Measurements from ENCODE around the gene LRMDA.

Gene LRMDA

DNA sequence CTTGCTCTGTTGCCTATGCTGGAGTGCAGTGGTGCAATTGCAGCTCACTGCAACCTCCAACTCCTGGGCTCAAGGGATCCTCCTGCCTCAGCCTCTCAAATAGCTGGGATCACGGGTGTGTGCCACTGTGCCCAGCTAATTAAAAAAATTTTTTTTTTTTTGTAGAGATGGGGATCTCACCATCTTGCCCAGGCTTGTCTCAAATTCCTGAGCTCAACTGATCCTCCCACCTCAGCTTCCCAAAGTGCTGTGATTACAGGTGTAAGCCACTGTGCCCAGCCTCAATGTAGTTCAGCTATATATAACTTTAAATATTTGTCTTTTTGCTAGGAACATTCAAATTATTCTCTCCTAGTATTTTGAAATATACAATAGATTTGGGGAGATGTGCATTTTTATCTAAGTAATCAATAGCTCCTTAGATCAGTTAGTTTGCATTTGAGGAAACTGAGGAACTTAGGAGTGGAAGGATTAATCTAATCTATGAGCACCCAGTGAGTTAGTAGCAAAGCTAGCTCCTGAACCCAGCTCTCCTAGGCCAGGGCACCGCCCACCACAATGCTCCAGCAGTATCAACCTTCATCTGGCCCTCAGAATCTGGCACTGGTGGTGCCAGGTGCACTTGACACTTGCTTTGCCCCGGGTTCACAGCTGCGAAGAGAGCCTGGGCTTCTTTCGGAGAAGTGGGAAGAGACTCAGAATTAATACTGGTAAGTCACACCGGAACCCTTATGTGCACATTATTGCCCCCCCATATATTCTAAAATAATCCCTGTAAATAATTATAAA lies 5.9 kb upstream of the LRMDA start:
- DNase-seq: no peak

DNA sequence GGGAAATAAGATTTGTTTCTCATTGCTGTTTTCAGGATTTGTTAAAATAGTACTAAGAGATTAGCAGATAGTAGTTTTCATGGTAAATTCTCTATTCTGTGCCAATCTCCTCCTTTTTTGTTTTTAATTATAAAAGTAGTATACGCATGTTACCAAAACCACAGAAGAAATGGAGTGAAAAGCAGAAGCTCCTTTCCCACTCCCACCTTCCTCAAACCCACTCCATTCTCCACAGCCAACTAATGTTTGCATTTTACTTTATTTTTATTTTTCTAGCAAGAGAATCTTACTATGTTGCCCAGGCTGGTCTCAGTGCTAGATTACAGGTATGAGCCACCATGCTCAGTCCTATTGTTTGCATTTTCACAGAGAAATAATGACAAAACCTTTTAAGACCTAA lies 4.5 kb upstream of the LRMDA start:
- DNase-seq: no peak

DNA sequence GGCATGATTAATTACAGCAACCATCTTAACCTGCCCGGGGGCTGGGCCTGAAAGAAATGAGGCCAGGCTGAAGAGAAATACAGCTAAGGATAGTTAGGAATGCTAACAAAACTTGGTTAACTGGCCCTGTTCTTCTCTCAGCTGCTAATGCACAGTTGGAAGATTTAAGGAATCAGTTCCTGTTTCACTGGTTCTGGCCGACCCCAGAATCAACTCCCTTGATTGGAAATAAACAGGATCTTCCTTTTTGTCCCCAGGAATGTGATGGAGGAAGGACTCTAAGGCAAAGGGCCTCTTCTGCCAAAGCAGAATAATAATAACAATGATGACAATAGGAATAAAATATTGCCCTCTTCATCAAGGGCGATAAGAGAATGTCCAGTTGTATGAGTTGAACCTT lies 3.5 kb upstream of the LRMDA start:
- DNase-seq: no peak

DNA sequence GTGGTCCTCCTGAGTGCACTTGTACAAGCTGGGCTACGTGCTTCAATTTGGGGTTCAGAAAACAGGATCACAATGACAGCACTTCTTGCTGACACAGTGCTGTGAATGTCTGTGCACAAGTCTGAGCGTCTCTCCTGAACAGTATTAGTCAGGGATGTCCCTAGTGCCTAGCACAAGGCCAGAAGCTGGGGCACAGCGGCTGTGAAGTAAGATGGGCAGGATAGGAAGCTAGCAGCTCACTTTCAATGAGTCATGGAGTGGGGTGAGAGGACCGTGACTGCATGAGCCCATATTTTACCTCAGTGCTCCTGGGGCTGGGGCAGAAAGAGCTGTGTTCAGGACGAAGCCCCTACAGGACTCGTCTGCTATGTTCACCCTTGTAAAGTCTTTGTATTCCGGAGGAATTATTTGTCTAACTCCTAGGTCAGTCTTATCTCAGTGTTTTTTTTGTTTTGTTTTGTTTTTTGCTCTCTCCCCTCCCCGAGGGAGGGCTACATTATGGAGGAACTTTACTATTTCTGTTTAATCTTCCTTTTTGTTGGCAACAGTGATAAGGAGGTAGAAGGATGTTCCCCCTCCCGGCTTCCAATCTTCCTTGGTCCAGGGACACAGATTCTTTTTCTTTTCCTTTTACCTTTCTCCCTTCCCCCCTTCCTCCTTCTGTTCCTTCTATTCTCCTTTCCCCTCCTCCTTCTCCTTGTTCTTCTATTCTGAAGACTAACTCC lies 2.8 kb upstream of the LRMDA start:
- DNase-seq: no peak

DNA sequence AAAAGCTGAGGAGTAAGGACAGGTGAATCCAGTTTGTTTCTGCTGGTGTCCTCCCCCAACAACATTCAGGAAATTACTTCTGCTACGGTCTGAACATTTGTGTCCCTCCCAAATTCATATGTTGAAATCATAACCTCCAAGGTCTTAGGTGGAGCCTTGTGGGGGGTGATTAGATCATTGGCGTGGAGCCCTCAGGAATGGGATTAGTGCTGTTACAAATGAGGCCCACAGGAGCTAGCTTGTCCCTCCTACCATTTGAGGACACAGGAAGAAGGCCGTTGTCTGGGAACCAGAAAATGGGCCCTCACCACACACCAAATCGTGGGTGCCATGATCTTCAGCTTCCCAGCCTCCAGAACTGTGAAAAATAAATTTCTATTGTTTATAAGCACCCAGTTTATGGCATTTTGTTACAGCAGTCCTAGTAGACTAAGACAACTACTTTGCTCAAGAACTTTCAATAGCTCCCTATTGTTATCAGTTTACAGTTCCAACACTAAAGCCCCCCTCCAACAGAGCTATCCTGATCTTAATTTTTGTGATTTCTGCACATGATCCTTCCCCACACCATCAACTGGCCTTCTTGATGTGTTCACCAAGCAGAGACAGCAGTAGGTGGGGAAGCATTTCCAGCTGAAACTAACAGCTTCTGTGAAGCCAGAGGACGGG lies 2.1 kb upstream of the LRMDA start:
- DNase-seq: no peak

DNA sequence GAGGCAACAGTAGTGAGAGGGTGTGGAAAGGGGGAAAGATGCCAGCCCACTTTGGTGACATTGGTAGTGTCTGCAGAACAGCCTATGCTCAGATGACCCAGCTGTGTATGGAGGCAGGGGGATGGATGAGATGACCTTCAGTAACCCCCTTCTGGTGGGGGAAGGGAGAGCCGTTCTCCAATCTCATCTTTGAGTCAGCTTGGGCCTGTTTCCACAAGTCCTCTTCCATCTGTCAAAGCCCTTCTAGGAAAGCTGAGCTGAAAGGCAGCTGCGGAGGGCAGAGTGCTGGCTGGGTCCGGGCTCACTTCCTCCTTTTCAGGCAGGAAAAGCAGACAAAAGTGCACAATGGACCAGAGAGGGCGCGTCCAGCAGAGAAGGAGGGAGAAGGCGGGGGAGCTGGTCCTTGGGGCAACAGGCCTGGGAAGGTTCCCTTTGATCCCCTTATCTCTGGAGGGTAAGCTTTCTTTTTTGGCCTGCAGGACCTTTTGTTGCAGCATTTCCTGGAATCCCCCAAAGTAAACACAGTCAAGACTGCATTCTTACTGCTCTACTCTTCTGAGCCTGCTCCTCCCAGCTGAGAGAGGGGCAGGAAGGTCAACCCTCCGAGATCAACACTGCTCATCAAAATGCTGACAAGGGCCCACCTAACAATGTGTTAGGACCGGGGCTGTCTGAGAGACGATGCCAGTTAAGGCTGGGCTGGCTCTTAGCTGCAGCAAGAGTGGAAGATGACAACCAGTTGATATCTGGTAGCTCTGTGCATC lies 1.2 kb upstream of the LRMDA start:
- DNase-seq: peak; percentile 5

DNA sequence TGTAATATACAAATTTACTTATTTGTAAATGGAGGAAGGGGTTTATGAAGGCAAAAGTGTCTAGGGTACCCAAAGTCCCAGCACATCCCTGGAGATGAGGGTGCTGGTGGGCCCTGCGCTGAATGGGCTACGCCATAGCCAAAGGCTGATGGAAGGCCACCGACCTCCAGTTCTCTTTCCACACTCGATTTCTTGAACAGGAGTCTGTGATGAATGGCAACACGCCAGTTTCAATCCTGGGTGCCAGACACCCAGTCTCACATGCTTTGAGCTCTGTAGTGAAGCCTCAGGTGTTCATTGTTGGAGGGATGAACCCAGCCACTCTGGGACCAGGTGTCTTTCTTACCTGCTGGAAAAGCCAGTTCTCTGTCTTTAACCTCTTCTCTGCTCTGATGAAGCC lies 752 bp downstream of the LRMDA start:
- DNase-seq: peak; percentile 19

DNA sequence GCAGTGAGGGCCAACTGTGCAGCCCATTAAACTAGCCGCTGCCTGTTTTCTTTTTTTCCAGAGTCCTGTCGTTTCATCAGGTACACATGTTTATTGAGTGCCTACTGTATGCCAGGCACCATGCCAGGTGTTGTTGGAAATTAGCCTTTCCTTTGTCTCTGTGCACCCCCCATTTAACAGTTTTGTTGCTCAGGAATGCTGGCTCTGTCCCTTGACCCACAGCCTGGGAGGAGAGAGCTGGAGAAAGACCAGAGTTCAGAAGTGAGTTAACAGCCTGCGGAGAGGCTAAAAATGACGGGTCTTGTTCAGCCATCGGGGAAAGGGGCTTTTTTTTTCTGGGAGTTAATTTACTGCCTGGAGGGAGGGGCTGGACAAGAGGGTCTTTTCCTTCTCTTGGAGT lies 1.3 kb downstream of the LRMDA start:
- DNase-seq: no peak

DNA sequence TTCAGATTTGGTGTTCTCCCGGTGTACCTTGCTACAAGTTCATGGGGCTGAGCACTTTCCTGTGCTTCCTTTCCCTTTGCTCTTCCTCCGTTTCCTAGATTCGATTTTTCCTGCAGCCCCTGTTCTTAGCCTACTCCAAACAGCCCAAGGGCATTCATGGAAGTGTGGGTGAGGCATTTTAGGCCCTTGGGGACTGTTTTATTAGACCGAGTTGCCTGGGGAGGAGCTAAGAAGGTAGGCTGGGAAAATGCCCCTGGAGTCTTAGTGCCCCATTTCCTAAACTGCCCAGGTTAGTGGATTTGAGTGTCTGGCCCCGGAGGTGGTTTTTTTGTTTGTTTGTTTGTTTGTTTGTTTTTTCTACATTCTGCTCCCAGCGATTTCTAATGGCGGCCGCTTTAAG lies 1.8 kb downstream of the LRMDA start:
- no peak for DNase-seq

DNA sequence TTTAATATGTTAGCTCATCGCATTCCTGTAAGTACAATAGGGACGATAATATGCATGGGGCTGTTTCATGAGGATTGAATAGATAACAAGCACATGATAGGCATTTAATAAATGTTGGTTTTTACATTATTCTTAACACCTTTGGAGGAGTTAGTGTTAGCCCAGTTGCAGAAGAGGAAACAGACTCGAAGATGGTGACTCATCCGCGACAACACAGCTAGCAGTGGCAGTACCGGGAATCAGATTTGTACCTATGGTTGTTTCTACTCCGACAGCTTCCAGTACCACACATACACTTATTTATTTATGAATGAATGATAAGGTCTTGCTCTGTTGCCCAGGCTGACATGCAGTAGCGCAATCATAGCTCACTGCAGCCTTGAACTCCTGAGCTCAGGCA lies 2.9 kb downstream of the LRMDA start:
- no peak for DNase-seq

DNA sequence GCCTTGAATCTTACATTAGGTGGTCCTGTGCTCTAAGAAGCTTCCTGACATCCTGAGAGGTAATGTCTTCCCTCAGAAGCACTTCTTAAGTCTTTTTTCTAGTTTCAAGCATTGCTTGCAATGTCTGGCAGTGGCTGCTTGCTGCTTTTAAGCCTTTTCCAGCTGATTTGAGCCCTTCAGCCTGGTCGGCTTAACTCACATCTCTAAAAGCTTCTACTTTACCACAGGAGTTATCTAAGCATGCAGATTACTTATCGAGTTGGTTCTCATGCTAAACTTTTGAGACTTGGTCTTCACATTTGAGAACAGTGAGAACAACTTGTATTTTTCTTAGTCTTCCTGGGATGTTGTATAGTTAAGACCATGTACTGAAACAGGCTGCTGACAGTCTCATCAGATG lies 3.9 kb downstream of the LRMDA start:
- no peak for DNase-seq

DNA sequence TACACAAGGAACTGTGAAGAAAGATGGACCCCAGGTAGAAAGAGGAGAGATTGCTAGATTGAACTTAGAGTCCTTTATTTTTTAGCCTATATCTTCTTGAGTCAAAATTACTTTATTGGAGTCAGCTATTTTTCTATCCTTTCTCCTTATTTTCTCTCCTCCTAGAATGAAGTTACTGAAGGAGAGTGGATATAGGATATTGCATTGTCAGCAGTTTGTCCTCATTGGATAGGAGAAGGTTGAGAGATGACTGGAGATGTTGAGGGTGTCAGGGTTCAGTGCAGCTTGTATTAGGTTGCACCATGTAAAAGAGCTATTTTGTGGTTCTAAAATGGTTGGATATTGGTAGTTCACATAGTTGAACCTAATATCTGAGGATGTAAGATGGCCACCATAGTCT lies 5.5 kb downstream of the LRMDA start:
- no peak for DNase-seq

DNA sequence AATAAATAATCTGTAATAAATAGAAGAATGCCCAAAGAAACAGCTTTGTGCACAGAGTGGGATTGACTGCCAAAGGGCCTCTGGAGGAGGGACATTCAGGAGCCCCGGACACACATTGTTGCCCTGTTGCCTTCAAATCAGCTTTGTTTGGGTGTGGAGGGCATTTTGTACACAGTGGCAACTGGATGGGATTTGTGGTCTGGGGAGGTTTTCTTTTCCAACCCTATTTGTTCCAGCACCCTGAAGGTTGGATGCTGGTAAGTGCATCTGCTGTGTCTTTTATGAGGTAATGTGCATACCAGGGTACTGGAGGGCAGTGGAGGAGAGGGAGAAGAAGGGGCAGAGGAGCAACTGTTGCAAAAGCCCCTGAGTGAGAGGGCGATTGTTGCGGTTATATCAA lies 6.3 kb downstream of the LRMDA start:
- no peak for DNase-seq

DNA sequence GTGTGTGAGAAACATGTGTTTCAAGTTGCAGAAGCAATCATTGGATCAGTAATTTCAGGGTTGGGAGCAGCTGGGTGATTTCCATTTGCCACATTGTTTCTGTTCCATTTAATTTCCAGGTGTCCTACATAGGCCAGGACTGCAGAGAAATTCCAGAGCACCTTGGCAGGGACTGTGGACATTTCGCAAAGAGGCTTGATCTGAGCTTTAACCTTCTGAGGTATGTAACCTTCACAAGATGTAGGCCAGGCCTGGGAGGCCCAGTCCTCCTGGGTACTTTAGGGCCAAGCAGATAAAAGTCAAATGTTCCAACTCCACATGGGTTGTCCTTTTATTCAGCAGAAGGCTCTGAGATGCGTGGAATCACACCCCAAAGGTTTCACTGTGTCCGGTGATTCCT lies 6.9 kb downstream of the LRMDA start:
- no peak for DNase-seq

DNA sequence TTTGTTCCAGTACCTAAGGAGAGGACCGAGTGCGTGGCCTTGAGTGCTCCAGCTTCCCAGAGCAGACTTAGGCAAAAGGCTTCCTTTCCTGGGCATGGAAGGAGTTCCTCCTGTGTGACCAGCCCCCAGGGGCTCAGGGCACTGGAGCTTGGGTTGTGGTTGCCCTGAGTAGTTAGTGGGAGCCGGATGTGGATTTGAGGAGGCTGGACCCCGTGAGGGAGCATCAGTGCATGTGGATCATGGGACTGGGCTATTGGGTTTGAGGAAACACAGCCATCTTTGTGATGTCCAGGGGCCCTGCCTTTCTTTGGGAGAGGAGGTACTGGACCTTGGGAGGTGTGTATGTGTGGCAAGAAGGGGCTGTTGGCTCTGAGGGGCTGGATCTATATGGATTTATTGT lies 8.4 kb downstream of the LRMDA start:
- DNase-seq: no peak

DNA sequence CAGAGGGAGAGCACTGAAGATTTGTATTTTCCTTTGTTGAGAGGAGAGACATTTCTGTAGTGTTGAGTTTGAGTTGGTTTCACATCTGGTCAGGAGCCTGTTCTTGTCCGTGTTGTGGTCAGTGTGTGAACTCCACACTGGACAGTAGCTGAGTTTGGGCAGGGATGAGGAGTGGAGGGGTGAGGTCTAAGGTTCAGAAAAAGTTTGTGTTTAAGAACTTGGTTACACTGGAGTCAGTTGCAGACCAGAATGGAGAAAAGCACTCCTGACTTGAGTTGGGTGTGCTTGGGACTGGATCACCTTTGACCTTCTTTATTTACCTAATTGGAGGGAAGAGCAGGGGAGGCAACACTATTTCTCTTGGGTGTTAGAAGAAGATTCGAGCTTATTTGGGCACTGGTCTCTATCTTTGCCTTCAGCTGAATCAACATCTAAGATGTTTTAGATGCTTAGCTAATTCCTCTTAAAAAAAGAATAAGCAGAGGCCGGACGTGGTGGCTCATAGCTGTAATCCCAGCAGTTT lies 8.9 kb downstream of the LRMDA start:
- no peak for DNase-seq

DNA sequence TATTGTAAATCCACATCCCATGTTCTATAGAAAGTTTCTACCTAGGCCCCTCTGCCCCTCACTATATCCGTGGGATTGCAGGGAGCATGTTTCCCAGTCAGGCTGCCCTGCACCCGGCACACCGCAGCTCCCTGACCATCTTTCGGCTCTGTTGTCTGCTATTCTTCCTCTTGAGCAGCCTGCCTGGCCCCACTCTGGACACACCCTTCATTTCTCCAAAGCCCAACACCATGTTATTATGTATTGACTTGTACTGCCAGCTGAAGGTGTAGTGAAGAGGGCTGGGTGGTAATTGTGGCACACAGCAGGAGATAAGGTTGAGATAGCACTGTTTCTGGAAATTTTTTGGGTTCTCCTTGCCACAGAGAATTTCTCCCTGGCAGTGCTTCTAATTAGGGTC lies 9.8 kb downstream of the LRMDA start:
- no peak for DNase-seq

DNA sequence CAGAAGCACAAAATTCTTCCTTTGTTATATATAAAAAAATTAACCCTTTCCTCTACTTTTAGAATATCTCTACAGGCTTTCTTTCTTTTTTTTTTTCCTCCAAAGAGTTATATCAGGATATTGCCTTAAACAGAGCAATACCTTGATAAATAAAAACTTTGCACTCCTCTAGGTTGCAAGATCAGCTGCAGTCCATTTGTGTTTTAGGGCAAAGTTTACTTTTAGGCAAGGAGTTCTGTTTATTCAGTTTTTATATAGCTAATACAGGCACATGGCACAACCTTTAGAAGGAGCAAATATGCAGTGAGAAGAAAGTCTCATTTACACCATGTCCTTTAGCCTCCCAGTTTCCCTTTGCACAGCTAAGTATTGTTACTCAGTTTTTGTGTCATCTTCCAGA lies 10.3 kb downstream of the LRMDA start:
- no peak for DNase-seq

DNA sequence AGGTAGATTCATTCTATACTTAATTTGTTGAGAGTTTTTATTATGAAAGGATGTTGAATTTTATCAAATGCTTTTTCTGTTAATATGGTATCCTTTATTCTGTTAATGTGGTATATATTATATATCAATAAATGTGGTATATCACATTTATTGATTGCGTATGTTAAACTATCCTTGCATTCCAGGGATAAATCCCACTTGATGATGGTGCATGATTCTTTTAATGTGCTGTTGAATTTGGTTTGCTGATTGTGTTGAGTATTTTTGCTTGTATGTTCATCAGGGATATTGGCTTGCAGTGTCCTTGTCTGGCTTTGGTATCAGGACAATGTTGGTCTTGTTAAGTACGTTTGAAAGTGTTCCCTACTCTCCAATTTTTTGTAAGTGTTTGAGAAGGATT lies 11.9 kb downstream of the LRMDA start:
- no peak for DNase-seq

DNA sequence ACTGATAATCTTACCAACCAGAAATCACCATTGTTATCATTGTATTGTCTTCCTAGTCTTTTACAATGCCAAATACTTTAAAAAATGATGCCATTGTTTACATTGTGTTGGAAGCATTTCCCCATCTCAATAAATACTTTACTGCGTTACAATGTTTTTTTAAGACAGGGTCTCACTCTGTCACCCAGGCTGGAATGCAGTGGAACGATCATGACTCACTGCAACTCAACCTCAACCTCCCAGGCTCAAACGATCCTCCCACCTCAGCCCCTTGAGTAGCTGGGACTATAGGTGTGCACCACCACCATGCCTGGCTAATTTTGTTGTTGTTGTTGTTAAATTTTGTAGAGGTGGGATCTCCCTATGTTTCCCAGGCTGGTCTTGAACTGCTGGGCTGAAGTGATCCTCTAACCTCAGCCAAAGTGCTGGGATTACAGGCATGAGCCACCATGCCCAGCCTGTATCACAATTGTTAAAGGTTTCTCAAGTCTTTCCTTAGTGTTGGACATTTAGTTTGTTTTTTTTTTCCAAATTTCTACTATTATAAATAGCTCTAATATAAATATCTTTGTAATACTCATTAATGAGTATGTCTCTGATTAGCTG lies 13.5 kb downstream of the LRMDA start:
- no peak for DNase-seq

DNA sequence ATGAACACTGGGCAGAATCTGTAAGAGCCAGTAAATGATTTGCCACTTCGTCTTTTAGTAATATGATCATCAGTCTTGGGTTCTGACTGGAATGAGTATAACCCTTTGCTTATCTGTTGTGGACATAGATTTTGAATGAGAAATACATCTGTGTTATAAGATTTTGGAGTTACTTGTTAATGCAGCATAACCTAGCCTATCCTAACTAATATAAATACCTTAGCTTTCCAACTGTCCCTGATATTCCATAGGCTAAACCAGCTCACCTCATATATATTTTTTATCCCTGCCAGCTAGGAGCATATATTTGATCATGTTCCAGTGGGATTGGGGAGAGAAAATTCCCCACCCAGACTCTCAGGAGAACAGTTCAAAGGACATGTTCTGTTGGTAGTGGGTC lies 15.1 kb downstream of the LRMDA start:
- no peak for DNase-seq

DNA sequence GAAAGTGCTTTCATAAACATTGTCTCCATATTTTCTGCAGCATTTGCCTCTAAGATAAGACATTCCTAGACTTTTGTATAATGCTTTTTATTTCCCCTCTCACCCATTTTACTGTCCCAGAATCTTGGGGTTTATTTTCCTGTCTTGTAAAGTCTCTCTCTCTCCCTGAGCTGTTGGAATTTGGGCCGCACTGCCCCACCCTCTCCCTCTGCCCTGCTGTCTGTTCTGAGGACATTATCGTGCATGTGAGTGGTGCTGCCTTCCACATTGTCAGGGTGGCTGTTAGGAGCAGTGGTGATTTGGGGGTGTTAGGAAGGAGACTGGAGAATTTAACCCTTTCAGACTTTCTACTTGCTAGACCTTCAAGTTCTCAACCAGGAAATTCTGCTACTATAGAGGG lies 16.7 kb downstream of the LRMDA start:
- DNase-seq: no peak
